ENCODE data around the gene SLC25A47.

Gene SLC25A47

GRCh38 chr14:100369019-100369418 lies 45.9 kb downstream of the SLC25A47 start:
- H2AK5ac ChIP-seq (ENCODE audit: low read length) = no peak overlapping the region
- no peak overlapping the region for H3K27ac ChIP-seq (ENCODE audit: low read depth, low read length)
- H3K79me2 ChIP-seq (ENCODE audit: control insufficient read depth, insufficient read depth, low read length, poor library complexity) = no peaks in the 10 kb centered on the region
- H4K8ac ChIP-seq (ENCODE audit: low read depth, low read length) = no peak overlapping the region
- no peak overlapping the region for H3K4ac ChIP-seq (ENCODE audit: low read depth, low read length)
- H3K27me3 ChIP-seq (ENCODE audit: insufficient read depth, low read length) = no peaks in the 10 kb centered on the region
- H3K4me1 ChIP-seq (ENCODE audit: control insufficient read depth in 1 of 2, insufficient read depth in 2 of 2, low read length in 2 of 2) = peaks cover 0 to 12% of the 10 kb centered on the region in 2 experiments
- H3K18ac ChIP-seq (ENCODE audit: low read length) = no peak overlapping the region
- H2BK12ac ChIP-seq (ENCODE audit: low read length) = no peak overlapping the region
- peaks cover 3 to 6% of the 10 kb centered on the region in 2 experiments for H3K36me3 ChIP-seq (ENCODE audit: control insufficient read depth in 1 of 2, insufficient read depth in 2 of 2, low read length in 2 of 2)
- H3K14ac ChIP-seq (ENCODE audit: low read length) = no peak overlapping the region
- no peak overlapping the region for H3K9ac ChIP-seq (ENCODE audit: low read length)
- no peak overlapping the region for H3K4me3 ChIP-seq (ENCODE audit: low read depth, low read length)
- no peaks in the 10 kb centered on the region for H3K9me3 ChIP-seq (ENCODE audit: insufficient read depth, low read depth, low read length)
- H4K91ac ChIP-seq (ENCODE audit: low read depth, low read length) = no peak overlapping the region
- H2BK120ac ChIP-seq (ENCODE audit: insufficient read depth, low read length, poor library complexity) = no peak overlapping the region
- H3K4me2 ChIP-seq (ENCODE audit: low read length) = no peak overlapping the region
- DNase-seq = peak; percentile 29 to 45
- no CpG with 5 or more reads among the region's 13 CpGs for WGBS (ENCODE audit: extremely low coverage, insufficient coverage, insufficient read length)
- H2AFZ ChIP-seq (ENCODE audit: insufficient read depth, low read length, poor library complexity) = no peak overlapping the region
- no peak overlapping the region for H3K23ac ChIP-seq (ENCODE audit: low read length)
- H4K12ac ChIP-seq (ENCODE audit: low read depth, low read length) = no peak overlapping the region
- H3K79me1 ChIP-seq (ENCODE audit: low read length) = no peaks in the 10 kb centered on the region
- H2BK5ac ChIP-seq (ENCODE audit: low read depth, low read length, poor library complexity) = no peak overlapping the region

GRCh38 chr14:100370003-100370402 lies 46.9 kb downstream of the SLC25A47 start:
- no peaks in the 10 kb centered on the region for H3K79me1 ChIP-seq (ENCODE audit: low read length)
- H3K9ac ChIP-seq (ENCODE audit: low read length) = no peak overlapping the region
- no peaks in the 10 kb centered on the region for H3K79me2 ChIP-seq (ENCODE audit: control insufficient read depth, insufficient read depth, low read length, poor library complexity)
- peaks cover 3 to 6% of the 10 kb centered on the region in 2 experiments for H3K36me3 ChIP-seq (ENCODE audit: control insufficient read depth in 1 of 2, insufficient read depth in 2 of 2, low read length in 2 of 2)
- H4K91ac ChIP-seq (ENCODE audit: low read depth, low read length) = no peak overlapping the region
- no peak for DNase-seq
- no CpG with 5 or more reads among the region's 4 CpGs for WGBS (ENCODE audit: extremely low coverage, insufficient coverage, insufficient read length)
- no peak overlapping the region for H2BK5ac ChIP-seq (ENCODE audit: low read depth, low read length, poor library complexity)
- no peak overlapping the region for H2BK12ac ChIP-seq (ENCODE audit: low read length)
- H2AK5ac ChIP-seq (ENCODE audit: low read length) = no peak overlapping the region
- H3K4ac ChIP-seq (ENCODE audit: low read depth, low read length) = no peak overlapping the region
- H3K23ac ChIP-seq (ENCODE audit: low read length) = no peak overlapping the region
- no peaks in the 10 kb centered on the region for H3K27me3 ChIP-seq (ENCODE audit: insufficient read depth, low read length)
- no peak overlapping the region for H3K14ac ChIP-seq (ENCODE audit: low read length)
- H3K9me3 ChIP-seq (ENCODE audit: insufficient read depth, low read depth, low read length) = no peaks in the 10 kb centered on the region
- H4K12ac ChIP-seq (ENCODE audit: low read depth, low read length) = no peak overlapping the region
- H3K18ac ChIP-seq (ENCODE audit: low read length) = no peak overlapping the region
- no peak overlapping the region for H2AFZ ChIP-seq (ENCODE audit: insufficient read depth, low read length, poor library complexity)
- H4K8ac ChIP-seq (ENCODE audit: low read depth, low read length) = no peak overlapping the region
- no peak overlapping the region for H2BK120ac ChIP-seq (ENCODE audit: insufficient read depth, low read length, poor library complexity)
- peaks cover under 1 to 13% of the 10 kb centered on the region in 2 experiments for H3K4me1 ChIP-seq (ENCODE audit: control insufficient read depth in 1 of 2, insufficient read depth in 2 of 2, low read length in 2 of 2)
- no peak overlapping the region for H3K27ac ChIP-seq (ENCODE audit: low read depth, low read length)
- H3K4me3 ChIP-seq (ENCODE audit: low read depth, low read length) = no peak overlapping the region
- no peak overlapping the region for H3K4me2 ChIP-seq (ENCODE audit: low read length)

- no peak overlapping the region for H3K4ac ChIP-seq (ENCODE audit: low read depth, low read length)
- H4K91ac ChIP-seq (ENCODE audit: low read depth, low read length) = no peak overlapping the region
- DNase-seq = peak; percentile 67 to 78
- H2BK12ac ChIP-seq (ENCODE audit: low read length) = no peak overlapping the region
- H3K79me1 ChIP-seq (ENCODE audit: low read length) = peaks cover 6% of the 10 kb centered on the region
- no peak overlapping the region for H3K4me3 ChIP-seq (ENCODE audit: low read depth, low read length)
- H4K8ac ChIP-seq (ENCODE audit: low read depth, low read length) = no peak overlapping the region
- no peak overlapping the region for H3K27ac ChIP-seq (ENCODE audit: low read depth, low read length)
- H3K4me2 ChIP-seq (ENCODE audit: low read length) = no peak overlapping the region
- no peak overlapping the region for H3K18ac ChIP-seq (ENCODE audit: low read length)
- no peak overlapping the region for H2AFZ ChIP-seq (ENCODE audit: insufficient read depth, low read length, poor library complexity)
- no peak overlapping the region for H3K9ac ChIP-seq (ENCODE audit: low read length)
- no peak overlapping the region for H2BK5ac ChIP-seq (ENCODE audit: low read depth, low read length, poor library complexity)
- no peak overlapping the region for H4K12ac ChIP-seq (ENCODE audit: low read depth, low read length)
- no peak overlapping the region for H2BK120ac ChIP-seq (ENCODE audit: insufficient read depth, low read length, poor library complexity)
- no peak overlapping the region for H3K23ac ChIP-seq (ENCODE audit: low read length)
- peaks cover 4% of the 10 kb centered on the region for H3K79me2 ChIP-seq (ENCODE audit: control insufficient read depth, insufficient read depth, low read length, poor library complexity)
- no peaks in the 10 kb centered on the region for H3K9me3 ChIP-seq (ENCODE audit: insufficient read depth, low read depth, low read length)
- H3K36me3 ChIP-seq (ENCODE audit: control insufficient read depth in 1 of 2, insufficient read depth in 2 of 2, low read length in 2 of 2) = no peaks in the 10 kb centered on the region
- H3K27me3 ChIP-seq (ENCODE audit: insufficient read depth, low read length) = no peaks in the 10 kb centered on the region
- no CpG with 5 or more reads among the region's 6 CpGs for WGBS (ENCODE audit: extremely low coverage, insufficient coverage, insufficient read length)
- H3K4me1 ChIP-seq (ENCODE audit: control insufficient read depth in 1 of 2, insufficient read depth in 2 of 2, low read length in 2 of 2) = peaks cover 5 to 19% of the 10 kb centered on the region in 2 experiments
- no peak overlapping the region for H2AK5ac ChIP-seq (ENCODE audit: low read length)
- no peak overlapping the region for H3K14ac ChIP-seq (ENCODE audit: low read length)
Measured at GRCh38 chr14:100371773-100372172, 48.6 kb downstream of the SLC25A47 start.

GRCh38 chr14:100372357-100373048 lies 49.4 kb downstream of the SLC25A47 start:
- no peak overlapping the region for H2BK120ac ChIP-seq (ENCODE audit: insufficient read depth, low read length, poor library complexity)
- no peak overlapping the region for H3K18ac ChIP-seq (ENCODE audit: low read length)
- H3K79me1 ChIP-seq (ENCODE audit: low read length) = peaks cover 6% of the 10 kb centered on the region
- H3K9me3 ChIP-seq (ENCODE audit: insufficient read depth, low read depth, low read length) = no peaks in the 10 kb centered on the region
- peaks cover 4% of the 10 kb centered on the region for H3K79me2 ChIP-seq (ENCODE audit: control insufficient read depth, insufficient read depth, low read length, poor library complexity)
- no peak overlapping the region for H2AFZ ChIP-seq (ENCODE audit: insufficient read depth, low read length, poor library complexity)
- no peak overlapping the region for H3K23ac ChIP-seq (ENCODE audit: low read length)
- H3K4me3 ChIP-seq (ENCODE audit: low read depth, low read length) = no peak overlapping the region
- H3K4me2 ChIP-seq (ENCODE audit: low read length) = no peak overlapping the region
- no peak overlapping the region for H3K14ac ChIP-seq (ENCODE audit: low read length)
- peaks cover 5 to 22% of the 10 kb centered on the region in 2 experiments for H3K4me1 ChIP-seq (ENCODE audit: control insufficient read depth in 1 of 2, insufficient read depth in 2 of 2, low read length in 2 of 2)
- no peak overlapping the region for H2BK5ac ChIP-seq (ENCODE audit: low read depth, low read length, poor library complexity)
- peak in 1 of 2 donors; percentile 19 for DNase-seq
- 100% methylated on average over 1 of the region's 4 CpGs for WGBS (ENCODE audit: extremely low coverage, insufficient coverage, insufficient read length)
- H2BK12ac ChIP-seq (ENCODE audit: low read length) = no peak overlapping the region
- H4K8ac ChIP-seq (ENCODE audit: low read depth, low read length) = no peak overlapping the region
- H2AK5ac ChIP-seq (ENCODE audit: low read length) = no peak overlapping the region
- H4K91ac ChIP-seq (ENCODE audit: low read depth, low read length) = peak overlapping the region; percentile 15
- no peak overlapping the region for H3K4ac ChIP-seq (ENCODE audit: low read depth, low read length)
- H3K27ac ChIP-seq (ENCODE audit: low read depth, low read length) = no peak overlapping the region
- no peaks in the 10 kb centered on the region for H3K27me3 ChIP-seq (ENCODE audit: insufficient read depth, low read length)
- no peak overlapping the region for H4K12ac ChIP-seq (ENCODE audit: low read depth, low read length)
- H3K9ac ChIP-seq (ENCODE audit: low read length) = no peak overlapping the region
- no peaks in the 10 kb centered on the region for H3K36me3 ChIP-seq (ENCODE audit: control insufficient read depth in 1 of 2, insufficient read depth in 2 of 2, low read length in 2 of 2)

Data from trophoblast cell (in vitro differentiated cells and primary cell).